Astrocyte (in vitro differentiated cells and primary cell): ENCODE measurements around the gene CHMP3.

Experiments used
- CTCF ChIP-seq: IDR thresholded peaks from 2 replicates; pipeline ENCODE4 v1.5.1; 2011; ENCODE audit warnings: low read depth, mild to moderate bottlenecking, inconsistent platforms, low read length, moderate library complexity; ENCODE audit not compliant: insufficient read depth
- EZH2 ChIP-seq: IDR thresholded peaks from 2 replicates; pipeline ENCODE4 v1.6.1; 2012; ENCODE audit warnings: mild to moderate bottlenecking, low read length, inconsistent platforms; ENCODE audit not compliant: insufficient read depth

GRCh38 chr2:86543335-86543734 is 19.9 kb downstream of the CHMP3 start:
- TF ChIP-seq CTCF (no peak), EZH2 (no peak)
